Panc1 (cell line): ENCODE data around the gene VSTM1. TPM values are rescaled to one million over a fixed set of nuclear protein-coding genes. Genes with fewer than 3 reads are reported as not detected.

Experiments
- ATAC-seq: fragments of 200-7000 bp; cut with Tn5 transposase; 2 replicates; pipeline ENCODE4 v1.9.1; 2020; ENCODE audit warnings: mild to moderate bottlenecking, moderate library complexity
- BruUV-seq: library from RNA; stranded (reverse); fragments of 400-500 nt; replicated peaks from 2 replicates; lab custom pipeline; 2021; lab: Mats Ljungman, UMichigan
- CTCF ChIA-PET: fragments of 300-600 bp; sonication (Branson Sonifier 250); formaldehyde crosslinking; loops from one replicate; lab custom pipeline; 2022; ENCODE audit warnings: antibody characterized with exemption; lab: Charles Lee
- POLR2A ChIA-PET: fragments of 300-600 bp; sonication (Branson Sonifier 250); formaldehyde crosslinking; loops from one replicate; lab custom pipeline; 2022; ENCODE audit warnings: antibody characterized with exemption; lab: Charles Lee
- DNase-seq: peaks from one replicate; pipeline ENCODE4 v3.0.0-alpha.2; 2010; ENCODE audit warnings: low read depth, low spot score
- H3K27ac ChIP-seq: 2 replicates; pipeline ENCODE4 v1.5.1; 2011; ENCODE audit warnings: mild to moderate bottlenecking, low read length, inconsistent platforms
- H3K27me3 ChIP-seq: fragments of 200-500 bp; sonication (Bioruptor generic); 2 replicates; pipeline ENCODE4 v1.6.0; 2014; ENCODE audit warnings: low read length, inconsistent platforms; ENCODE audit not compliant: control insufficient read depth, insufficient read depth
- H3K36me3 ChIP-seq: fragments of 200-500 bp; sonication (Bioruptor generic); 2 replicates; pipeline ENCODE4 v1.5.1; 2014; ENCODE audit warnings: inconsistent platforms, mild to moderate bottlenecking, low read length, moderate library complexity; ENCODE audit not compliant: control insufficient read depth, insufficient read depth
- H3K4me1 ChIP-seq: 2 replicates; pipeline ENCODE4 v1.5.1; 2011; ENCODE audit warnings: inconsistent platforms, mild to moderate bottlenecking, low read length, moderate library complexity; ENCODE audit not compliant: control insufficient read depth, insufficient read depth
- H3K4me3 ChIP-seq, 2 experiments: 2 replicates each; pipeline ENCODE4 v1.5.1; 2011 to 2012; ENCODE audit warnings: low read depth in 2 of 2, low read length in 2 of 2, mild to moderate bottlenecking in 2 of 2, inconsistent platforms in 1 of 2, moderate library complexity in 1 of 2
- H3K9me3 ChIP-seq: fragments of 200-500 bp; sonication (Bioruptor generic); 2 replicates; pipeline ENCODE4 v1.5.1; 2014; ENCODE audit warnings: low read depth, mild to moderate bottlenecking, inconsistent platforms, low read length, moderate library complexity; ENCODE audit not compliant: control insufficient read depth, insufficient read depth
- CTCF ChIP-seq: fragments of 450-650 bp; IDR thresholded peaks from 2 replicates; pipeline ENCODE4 v1.5.1; 2017; ENCODE audit warnings: mild to moderate bottlenecking
- POLR2AphosphoS5 ChIP-seq: IDR thresholded peaks from 2 replicates; pipeline ENCODE4 v1.6.1; 2012; ENCODE audit warnings: mild to moderate bottlenecking, low read depth, low read length, moderate library complexity
- REST ChIP-seq, 2 experiments: IDR thresholded peaks; 2 replicates each; pipeline ENCODE4 v1.6.1; 2011 to 2012; ENCODE audit warnings: low read depth in 2 of 2, control low read depth in 1 of 2, low read length in 1 of 2, mild to moderate bottlenecking in 1 of 2, moderate library complexity in 1 of 2; ENCODE audit not compliant: insufficient read depth in 1 of 2
- SIN3A ChIP-seq: IDR thresholded peaks from 2 replicates; pipeline ENCODE4 v1.6.1; 2012; ENCODE audit warnings: low read depth, mild to moderate bottlenecking, low read length, moderate library complexity, borderline replicate concordance; ENCODE audit not compliant: insufficient read depth
- TCF7L2 ChIP-seq: IDR thresholded peaks from 2 replicates; pipeline ENCODE4 v1.6.1; 2011; ENCODE audit warnings: mild to moderate bottlenecking, low read depth, low read length, inconsistent platforms
- in situ Hi-C: cut with HindIII; loops from 2 replicates; pipeline ENCODE4 v1.10.0; 2016; ENCODE audit warnings: low sequenced_read_pairs, low pct_unique_long_range_greater_than_20kb
- intact Hi-C: fragments of 100-400 bp; cut with micrococcal nuclease; formaldehyde crosslinking; loops from one replicate; pipeline ENCODE4 v1.10.0; 2022; ENCODE audit not compliant: unreplicated experiment
- total RNA-seq: library from RNA; stranded (reverse); gene quantifications from one replicate; pipeline ENCODE4 v1.2.1, GENCODE V29; 2021; ENCODE audit not compliant: unreplicated experiment

Gene VSTM1
- total RNA-seq, 1 experiment from 2014 or later = 1.5 TPM

DNA sequence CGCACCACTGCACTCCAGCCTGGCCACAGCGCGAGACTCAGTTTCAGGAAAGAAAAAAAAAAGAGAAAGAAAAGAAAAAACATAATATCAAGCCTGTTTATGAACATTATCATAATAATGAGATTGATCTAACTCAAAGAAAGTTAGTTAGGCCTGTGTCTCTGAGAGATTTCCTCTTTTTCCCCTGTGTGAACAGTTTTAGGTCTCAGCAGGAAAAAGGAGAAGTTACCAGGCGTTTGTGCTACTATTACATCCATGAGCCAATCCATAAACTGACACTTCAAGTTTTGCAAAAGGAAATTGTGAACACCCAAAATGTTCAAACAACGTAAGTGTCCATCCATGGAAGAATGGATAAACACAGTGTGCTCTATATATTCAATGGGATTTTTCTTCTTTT lies 13.6 kb upstream of the VSTM1 start:
- BruUV-seq = no TSS peak
- POLR2A ChIA-PET = interaction anchor here (0.7 kb wide), 1 partner anchor 98 kb away, joined by 12 read pairs; no protein-coding TSS in a partner anchor
- TF ChIP-seq TCF7L2 = no peak
- TF ChIP-seq POLR2AphosphoS5 = no peak
- no peak for TF ChIP-seq REST (IDR thresholded peaks at IDR 0.05; ENCODE audit: insufficient read depth in 1 of 2, low read depth in 2 of 2, low read length in 1 of 2)
- TF ChIP-seq CTCF = no peak
- no peak for TF ChIP-seq SIN3A
- Histone ChIP-seq H3K9me3 (peaks cover 8% of the 10 kb centered on the region), H3K4me1 (no peaks in the 10 kb centered on the region), H3K36me3 (no peaks in the 10 kb centered on the region), H3K4me3 (no peak overlapping the region), H3K27me3 (no peaks in the 10 kb centered on the region), H3K27ac (no peak overlapping the region)
- ATAC-seq = no peak
- in situ Hi-C loops (no loop called here), intact Hi-C loops (no loop called here)
- CTCF ChIA-PET = interaction anchor here (0.7 kb wide), 2 partner anchors 19 to 286 kb away, joined by 6 to 14 read pairs; no protein-coding TSS in a partner anchor
- no peak for DNase-seq

DNA sequence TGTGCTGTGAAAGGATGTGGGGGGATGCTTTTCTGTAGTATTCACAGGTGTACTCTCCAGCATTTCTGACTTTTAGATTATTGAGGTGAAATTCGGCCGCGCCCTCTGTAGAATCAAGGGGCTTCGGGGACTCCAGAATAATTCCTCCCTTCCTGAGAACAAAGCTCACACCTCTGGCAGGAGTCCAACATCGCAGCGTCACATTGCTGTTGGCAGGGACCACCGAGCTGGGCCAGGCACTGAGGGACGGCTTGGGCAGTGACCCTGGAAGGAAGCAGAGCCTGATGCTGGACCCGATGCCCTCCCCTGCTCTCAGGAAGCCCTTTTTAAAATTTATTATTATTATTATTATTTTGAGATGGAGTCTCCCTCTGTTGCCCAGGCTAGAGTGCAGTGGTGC lies 11.2 kb upstream of the VSTM1 start:
- in situ Hi-C loops (no loop called here), intact Hi-C loops (no loop called here)
- H3K9me3 ChIP-seq = no peaks in the 10 kb centered on the region
- no peaks in the 10 kb centered on the region for H3K4me1 ChIP-seq
- no peaks in the 10 kb centered on the region for H3K36me3 ChIP-seq
- H3K27me3 ChIP-seq = no peaks in the 10 kb centered on the region
- ATAC-seq (no peak), DNase-seq (no peak)
- POLR2A ChIA-PET = no interaction called here
- H3K4me3 ChIP-seq = no peak overlapping the region
- CTCF ChIA-PET = no interaction called here
- TF ChIP-seq SIN3A (no peak), POLR2AphosphoS5 (no peak), REST (IDR thresholded peaks at IDR 0.05; ENCODE audit: insufficient read depth in 1 of 2, low read depth in 2 of 2, low read length in 1 of 2) (no peak), CTCF (no peak), TCF7L2 (no peak)
- H3K27ac ChIP-seq = no peak overlapping the region
- no TSS peak for BruUV-seq
